GM12891 (cell line): ENCODE measurements around the gene LRRC47.

ENCODE experiments used
- POLR2A ChIP-seq: IDR thresholded peaks from 2 replicates; pipeline ENCODE4 v1.6.1; 2011; ENCODE audit warnings: low read depth, low read length, control low read depth
- TAF1 ChIP-seq: IDR thresholded peaks from 2 replicates; pipeline ENCODE4 v1.6.1; 2011; ENCODE audit warnings: low read depth, low read length, control low read depth

GRCh38 chr1:3821004-3821403, 24.7 kb upstream of the LRRC47 start:
- TF ChIP-seq POLR2A (no peak), TAF1 (no peak)
